Astrocyte of the spinal cord (primary cell): ENCODE results near the gene SH3BP2.
A peak's percentile ranks its signal among the peaks of the same experiment; 100 is the strongest.

Experiments used
- DNase-seq: peaks from one replicate; pipeline ENCODE4 v3.0.0; 2011; ENCODE audit warnings: low read depth, low spot score
- H3K4me3 ChIP-seq: 2 replicates; pipeline ENCODE4 v1.5.1; 2011; ENCODE audit warnings: low read depth, mild to moderate bottlenecking, low read length, moderate library complexity
- CTCF ChIP-seq: IDR thresholded peaks from 2 replicates; pipeline ENCODE4 v1.5.1; 2012; ENCODE audit warnings: low read depth, mild to moderate bottlenecking, low read length, inconsistent platforms
- in situ Hi-C: cut with HindIII; loops from 2 replicates; pipeline ENCODE4 v1.10.0; 2017; ENCODE audit warnings: low sequenced_read_pairs

Gene SH3BP2

GRCh38 chr4:2816401-2816954 lies 23.6 kb downstream of the SH3BP2 start:
- in situ Hi-C loops = no loop called here
- no peak for DNase-seq
- H3K4me3 ChIP-seq = no peak overlapping the region
- no peak for TF ChIP-seq CTCF

DNA sequence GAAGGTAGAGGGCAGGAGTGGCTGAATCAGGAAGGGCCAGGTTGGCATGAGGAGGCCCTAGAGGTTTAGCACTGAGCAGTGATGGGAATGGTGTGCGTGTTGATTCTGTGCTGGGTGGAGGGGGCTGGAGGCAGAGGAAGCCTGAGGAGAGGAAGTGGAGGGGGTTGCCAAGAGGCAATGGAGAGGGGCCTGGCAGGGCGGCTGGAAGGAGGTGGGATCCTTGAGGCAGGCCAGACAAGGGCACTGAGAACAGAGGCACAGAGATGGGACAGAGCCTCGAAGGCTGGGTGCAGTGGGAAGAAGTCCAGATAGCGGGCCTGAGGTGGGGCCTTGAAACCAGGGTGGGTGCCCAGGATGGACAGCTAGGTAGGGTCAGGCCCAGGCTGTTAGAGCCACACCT lies 24.3 kb downstream of the SH3BP2 start:
- H3K4me3 ChIP-seq = no peak overlapping the region
- no peak for TF ChIP-seq CTCF
- DNase-seq = no peak
- in situ Hi-C loops = no loop called here

DNA sequence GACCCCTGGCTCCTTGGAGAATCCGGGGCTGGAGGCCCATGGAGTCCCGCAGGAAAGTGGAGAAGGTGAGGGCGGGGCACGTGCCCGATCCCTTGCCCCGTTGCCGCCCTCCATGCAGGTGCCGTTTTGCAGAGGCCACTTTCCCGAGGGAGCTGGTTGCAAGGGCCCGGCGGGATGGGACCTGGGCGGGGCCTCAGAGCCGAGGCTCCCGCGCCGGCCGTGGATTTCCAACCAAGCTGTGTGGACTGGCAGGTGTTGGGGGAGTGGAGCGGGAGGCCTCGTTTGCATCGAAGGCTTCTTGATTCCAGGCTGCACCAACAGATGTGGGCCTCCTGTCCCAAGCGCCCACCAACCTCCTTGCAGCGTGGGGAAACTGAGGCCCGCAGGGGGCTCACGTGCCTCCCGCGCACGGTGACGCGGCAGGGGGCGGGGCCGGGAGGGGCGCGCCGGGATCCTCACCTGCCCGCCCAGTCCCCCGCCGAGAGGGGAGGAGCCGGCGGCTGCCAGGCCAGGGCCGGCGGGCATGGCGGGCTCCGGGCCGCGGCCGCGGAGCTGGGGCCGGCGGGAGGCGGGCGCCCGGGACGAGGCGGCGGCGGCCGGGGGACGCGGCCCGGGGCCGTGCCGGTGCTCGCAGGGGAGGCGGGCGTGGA lies 24.9 kb downstream of the SH3BP2 start:
- in situ Hi-C loops = no loop called here
- TF ChIP-seq CTCF = no peak
- peak overlapping the region; percentile 48 for H3K4me3 ChIP-seq
- DNase-seq = no peak

GRCh38 chr4:2818351-2818939 lies 25.6 kb downstream of the SH3BP2 start:
- no peak for DNase-seq
- H3K4me3 ChIP-seq = peak overlapping the region; percentile 48
- TF ChIP-seq CTCF = no peak
- in situ Hi-C loops = no loop called here

- in situ Hi-C loops = no loop called here
- TF ChIP-seq CTCF = no peak
- no peak for DNase-seq
- H3K4me3 ChIP-seq = peak overlapping the region; percentile 48
Observed at GRCh38 chr4:2819244-2820215, 26.6 kb downstream of the SH3BP2 start.

DNA sequence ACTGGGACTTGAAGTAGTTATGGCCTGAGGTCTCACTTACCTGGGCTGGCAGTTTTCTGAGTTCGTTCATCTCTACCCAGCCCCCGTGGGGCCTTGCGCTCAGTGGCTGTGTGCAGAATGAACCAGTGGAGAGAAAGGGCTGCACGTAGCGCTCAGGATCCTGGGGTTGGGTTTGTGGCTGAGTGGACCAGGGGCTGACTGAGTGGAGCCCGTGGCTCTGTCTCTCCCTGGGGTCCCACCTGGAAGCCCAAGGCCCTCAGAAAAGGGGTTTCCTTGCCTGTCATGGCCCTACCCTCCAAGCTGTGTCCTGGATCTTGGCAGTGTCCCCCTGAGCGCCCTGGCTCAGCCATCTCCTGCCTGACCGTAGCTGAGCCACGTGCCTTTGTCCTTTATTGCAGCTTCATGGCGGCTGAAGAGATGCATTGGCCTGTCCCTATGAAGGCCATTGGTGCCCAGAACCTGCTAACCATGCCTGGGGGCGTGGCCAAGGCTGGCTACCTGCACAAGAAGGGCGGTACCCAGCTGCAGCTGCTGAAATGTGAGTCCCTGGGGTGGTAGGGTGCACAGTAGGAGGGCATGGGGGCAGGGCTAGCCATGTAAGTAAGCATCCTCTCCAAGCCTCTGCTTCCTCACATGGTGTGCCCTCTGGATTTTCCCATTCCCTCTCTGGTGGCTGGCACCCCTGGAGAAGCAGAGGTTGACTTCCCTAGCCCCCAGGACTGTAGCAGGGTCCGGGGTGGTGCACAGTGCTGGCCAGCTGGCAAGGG lies 27.5 kb downstream of the SH3BP2 start:
- in situ Hi-C loops = no loop called here
- no peak for TF ChIP-seq CTCF
- H3K4me3 ChIP-seq = no peak overlapping the region

More for the DNA sequence above, 27.5 kb downstream of the SH3BP2 start:
- DNase-seq = no peak
